Endothelial cell of umbilical vein (primary cell): ENCODE measurements around the gene ATF5. TPM values are rescaled to one million over a fixed set of nuclear protein-coding genes. Genes with fewer than 3 reads are reported as not detected.

Experiments
- BruUV-seq: library from RNA; stranded (reverse); fragments of 400-500 nt; replicated peaks from 2 replicates; lab custom pipeline; 2021; lab: Mats Ljungman, UMichigan
- CTCF ChIA-PET: fragments of 300-600, 350-600 bp; sonication (Branson Sonifier 250); formaldehyde crosslinking; loops from one replicate; lab custom pipeline; 2021; ENCODE audit warnings: antibody characterized with exemption, inconsistent platforms; lab: Charles Lee
- POLR2A ChIA-PET: fragments of 300-600, 350-600 bp; sonication (Branson Sonifier 250); formaldehyde crosslinking; loops from one replicate; lab custom pipeline; 2021; ENCODE audit warnings: antibody characterized with exemption, inconsistent platforms; lab: Charles Lee
- DNase-seq: peaks from one replicate; pipeline ENCODE4 v3.0.0-alpha.2; 2011; ENCODE audit warnings: low read depth, low spot score
- FAIRE-seq: peaks from 2 replicates; lab custom pipeline; 2011; peaks lifted over from hg19 to GRCh38; lab: Jason Lieb, UNC
- H2AFZ ChIP-seq: 2 replicates; pipeline ENCODE4 v1.6.0; 2012; ENCODE audit warnings: low read depth, low read length, control low read depth, inconsistent platforms
- H3K27ac ChIP-seq: 2 replicates; pipeline ENCODE4 v1.5.1; 2011; ENCODE audit warnings: low read depth, mild to moderate bottlenecking, control low read depth, low read length, moderate library complexity; ENCODE audit not compliant: insufficient read depth
- H3K27me3 ChIP-seq, 2 experiments: 2 replicates each; pipeline versions ENCODE4 v1.6.0 to v1.6.1; 2011; ENCODE audit warnings: low read length in 2 of 2, mixed read lengths in 1 of 2; ENCODE audit not compliant: control insufficient read depth in 2 of 2, insufficient read depth in 2 of 2
- H3K36me3 ChIP-seq, 2 experiments: 2 replicates in 1 of 2; 3 replicates in 1 of 2; pipeline ENCODE4 v1.5.1; 2011; ENCODE audit warnings: low read length in 2 of 2, mild to moderate bottlenecking in 1 of 2, moderate library complexity in 1 of 2; ENCODE audit not compliant: control insufficient read depth in 2 of 2, insufficient read depth in 2 of 2; ENCODE audit errors: extremely low read depth in 1 of 2
- H3K4me1 ChIP-seq: 3 replicates; pipeline ENCODE4 v1.5.1; 2011; ENCODE audit warnings: mild to moderate bottlenecking, low read length; ENCODE audit not compliant: control insufficient read depth, insufficient read depth; ENCODE audit errors: extremely low read depth
- H3K4me2 ChIP-seq: 2 replicates; pipeline ENCODE4 v1.6.1; 2011; ENCODE audit warnings: low read length, control low read depth, mixed read lengths; ENCODE audit not compliant: insufficient read depth
- H3K4me3 ChIP-seq, 3 experiments: fragments of 200-600 bp in 1 of 3; sonication (generic), shearing (Covaris generic) in 1 of 3; replicated peaks in 1 of 3; 2 replicates each; pipeline ENCODE4 v1.5.1; 2011 to 2016; ENCODE audit warnings: control low read depth in 3 of 3, low read length in 3 of 3, mild to moderate bottlenecking in 2 of 3, inconsistent platforms in 1 of 3, low read depth in 1 of 3, moderate library complexity in 1 of 3; ENCODE audit not compliant: insufficient read depth in 1 of 3
- H3K79me2 ChIP-seq: 2 replicates; pipeline ENCODE4 v1.6.0; 2012; ENCODE audit warnings: low read length, inconsistent platforms; ENCODE audit not compliant: control insufficient read depth, insufficient read depth
- H3K9ac ChIP-seq: replicated peaks from 2 replicates; pipeline ENCODE3; 2011; ENCODE audit warnings: low read length, control low read depth; ENCODE audit not compliant: insufficient read depth; ENCODE audit errors: extremely low read depth
- H3K9me1 ChIP-seq: replicated peaks from 3 replicates; pipeline ENCODE4 v1.6.0; 2011; ENCODE audit warnings: mild to moderate bottlenecking, low read length; ENCODE audit not compliant: control insufficient read depth, insufficient read depth; ENCODE audit errors: extremely low read depth
- H3K9me3 ChIP-seq: replicated peaks from 2 replicates; pipeline ENCODE4 v1.5.1; 2012; ENCODE audit warnings: low read length, inconsistent platforms; ENCODE audit not compliant: control insufficient read depth, insufficient read depth
- H4K20me1 ChIP-seq: replicated peaks from 2 replicates; pipeline ENCODE3; 2011; ENCODE audit warnings: mild to moderate bottlenecking, low read length; ENCODE audit not compliant: control insufficient read depth, insufficient read depth; ENCODE audit errors: extremely low read depth
- CTCF ChIP-seq, 2 donors: IDR thresholded peaks; 1 replicate in 1 of 2; 2 replicates in 1 of 2; pipeline ENCODE4 v1.5.1; 2011; ENCODE audit warnings: low read length in 2 of 2, mild to moderate bottlenecking in 2 of 2, moderate library complexity in 2 of 2, control low read depth in 1 of 2, inconsistent platforms in 1 of 2, low read depth in 1 of 2; ENCODE audit not compliant: insufficient read depth in 1 of 2; ENCODE audit errors: extremely low read depth in 1 of 2
- EZH2 ChIP-seq: IDR thresholded peaks from 2 replicates; pipeline ENCODE4 v1.6.1; 2012; ENCODE audit warnings: borderline replicate concordance, low read depth, mild to moderate bottlenecking, moderate library complexity, low read length, inconsistent platforms; ENCODE audit not compliant: severe bottlenecking
- FOS ChIP-seq: IDR thresholded peaks from 2 replicates; pipeline ENCODE4 v1.6.1; 2011; ENCODE audit warnings: mild to moderate bottlenecking, low read length, moderate library complexity, borderline replicate concordance; ENCODE audit not compliant: insufficient read depth
- GATA2 ChIP-seq: IDR thresholded peaks from 2 replicates; pipeline ENCODE4 v1.7.0; 2011; ENCODE audit warnings: low read depth, mild to moderate bottlenecking, moderate library complexity, mixed read lengths, low read length; ENCODE audit not compliant: insufficient read length, insufficient read depth
- JUN ChIP-seq: IDR thresholded peaks from 2 replicates; pipeline ENCODE4 v1.6.1; 2011; ENCODE audit warnings: borderline replicate concordance, low read depth; ENCODE audit not compliant: insufficient read length, insufficient read depth
- MAX ChIP-seq: IDR thresholded peaks from 2 replicates; pipeline ENCODE4 v1.6.1; 2011; ENCODE audit not compliant: insufficient read depth, insufficient read length
- MYC ChIP-seq: IDR thresholded peaks from one replicate; pipeline ENCODE4 v1.6.1; 2011; ENCODE audit warnings: mild to moderate bottlenecking, low read depth, low read length
- POLR2A ChIP-seq: IDR thresholded peaks from 2 replicates; pipeline ENCODE4 v1.6.1; 2012; ENCODE audit warnings: low read depth, mild to moderate bottlenecking, control low read depth, low read length
- dilution Hi-C: fragments of 300-500 bp; cut with MboI; formaldehyde crosslinking; loops from one replicate; pipeline ENCODE4 v1.15.0; 2019; ENCODE audit warnings: low sequenced_read_pairs; ENCODE audit not compliant: extremely low pct_ligation_motif_present
- intact Hi-C: fragments of 100-400 bp; cut with micrococcal nuclease; formaldehyde crosslinking; loops from one replicate; pipeline ENCODE4 v1.10.0; 2022
- polyA plus RNA-seq, 4 experiments: library from polyadenylated mRNA; depleted of rRNA in 3 of 4; stranded (reverse) in 3 of 4; unstranded in 1 of 4; fragments of >200 nt; gene quantifications; 2 replicates each; pipeline versions ENCODE4 v1.2.1 to v1.2.3, GENCODE V29; 2011 to 2012; ENCODE audit warnings: missing spikeins in 1 of 4
- total RNA-seq: library from RNA; stranded (reverse); gene quantifications from 2 replicates; pipeline ENCODE4 v1.2.3, GENCODE V29; 2021

Gene ATF5
- total and polyA plus RNA-seq, 2 donors (not counting 3 experiments of a cell fraction or from before 2014, with no cell fraction given) = 23.2 to 46.0 TPM

GRCh38 chr19:49953416-49953815 is 24.4 kb downstream of the ATF5 start:
- no peak overlapping the region for H3K4me2 ChIP-seq
- dilution Hi-C loops = no loop called here
- no peaks in the 10 kb centered on the region for H3K9me1 ChIP-seq
- H3K36me3 ChIP-seq = no peaks in the 10 kb centered on the region
- peaks cover 5% of the 10 kb centered on the region for H3K4me1 ChIP-seq
- TF ChIP-seq CTCF (IDR thresholded peaks at IDR 0.05; ENCODE audit: extremely low read depth in 1 of 2, insufficient read depth in 1 of 2, low read depth in 1 of 2, low read length in 2 of 2) (no peak), POLR2A (no peak), FOS (no peak), EZH2 (no peak), JUN (no peak), MYC (no peak), GATA2 (no peak), MAX (no peak)
- H3K9me3 ChIP-seq = no peaks in the 10 kb centered on the region
- ChIA-PET CTCF (interaction anchor here (1.3 to 2.5 kb wide), 3 partner anchors 11 to 25 kb away, joined by 3 to 12 read pairs (median 7); no protein-coding TSS in a partner anchor), POLR2A (no interaction called here)
- intact Hi-C loops = no loop called here
- no peaks in the 10 kb centered on the region for H3K79me2 ChIP-seq
- H4K20me1 ChIP-seq = no peaks in the 10 kb centered on the region
- no peak overlapping the region for H3K4me3 ChIP-seq
- FAIRE-seq = no peak
- DNase-seq = no peak
- peaks cover 9 to 16% of the 10 kb centered on the region in 2 experiments for H3K27me3 ChIP-seq
- no peak overlapping the region for H3K9ac ChIP-seq
- BruUV-seq = no TSS peak
- H3K27ac ChIP-seq = no peak overlapping the region
- no peak overlapping the region for H2AFZ ChIP-seq
